K562 (cell line): Measurements from ENCODE around the gene SEC22A. TPM values are rescaled to one million over a fixed set of nuclear protein-coding genes. Genes with fewer than 3 reads are reported as not detected.

Experiments used
- ATAC-seq: fragments of 200-7000 bp; cut with Tn5 transposase; 3 replicates; pipeline ENCODE4 v1.9.1; 2020; ENCODE audit warnings: moderate library complexity
- BruUV-seq: library from RNA; stranded (reverse); fragments of 400-500 nt; replicated peaks from 2 replicates; lab custom pipeline; 2021; lab: Mats Ljungman, UMichigan
- CTCF ChIA-PET: fragments of 300-600 bp; formaldehyde crosslinking; extraction: SDS; loops from one replicate; lab custom pipeline; 2021; ENCODE audit warnings: low intra/inter-chr PET ratio; lab: Yijun Ruan, JAX
- POLR2A ChIA-PET: fragments of 300-600, 350-650 bp; sonication (Branson Sonifier 250); formaldehyde crosslinking; extraction: SDS; loops from one replicate; lab custom pipeline; 2021; ENCODE audit warnings: antibody characterized with exemption, inconsistent platforms; lab: Yijun Ruan, JAX
- DNase-seq, 4 experiments: peaks; one replicate each; pipeline versions ENCODE4 v3.0.0 to v3.0.0-alpha.2; 2011 to 2018; ENCODE audit warnings: low spot score in 3 of 4, mixed read lengths in 3 of 4; ENCODE audit errors: extremely low read depth in 1 of 4
- FAIRE-seq: peaks from 2 replicates; lab custom pipeline; 2011; peaks lifted over from hg19 to GRCh38; lab: Jason Lieb, UNC
- H2AFZ ChIP-seq: 2 replicates; pipeline ENCODE4 v1.6.0; 2011; ENCODE audit warnings: low read depth, low read length, control low read depth, inconsistent platforms
- H3K27ac ChIP-seq: fragments of 200-600 bp; 3 replicates; pipeline ENCODE4 v1.8.0; 2011; ENCODE audit warnings: low read depth, mild to moderate bottlenecking, control low read depth, inconsistent platforms, low read length, moderate library complexity, mixed read lengths; ENCODE audit errors: extremely low read depth
- H3K27me3 ChIP-seq, 2 experiments: fragments of 300-600 bp in 1 of 2; 2 replicates in 1 of 2; 3 replicates in 1 of 2; pipeline versions ENCODE4 v1.6.0 to v1.8.0; 2011; ENCODE audit warnings: inconsistent platforms in 2 of 2, low read length in 2 of 2, mild to moderate bottlenecking in 1 of 2, mixed read lengths in 1 of 2, moderate library complexity in 1 of 2; ENCODE audit not compliant: control insufficient read depth in 2 of 2, insufficient read depth in 2 of 2
- H3K36me3 ChIP-seq: fragments of 300-600 bp; 3 replicates; pipeline ENCODE4 v1.8.0; 2011; ENCODE audit warnings: mild to moderate bottlenecking, low read length, inconsistent platforms; ENCODE audit not compliant: control insufficient read depth, insufficient read depth
- H3K4me1 ChIP-seq, 2 experiments: fragments of 200-600 bp in 1 of 2; replicated peaks in 1 of 2; 2 replicates in 1 of 2; 3 replicates in 1 of 2; pipeline versions ENCODE4 v1.5.1 to v1.8.0; 2011; ENCODE audit warnings: inconsistent platforms in 2 of 2, low read length in 2 of 2, mild to moderate bottlenecking in 1 of 2, mixed read lengths in 1 of 2, moderate library complexity in 1 of 2; ENCODE audit not compliant: control insufficient read depth in 2 of 2, insufficient read depth in 2 of 2
- H3K4me2 ChIP-seq: 2 replicates; pipeline ENCODE4 v1.6.1; 2011; ENCODE audit warnings: low read length, control low read depth, inconsistent platforms, mixed read lengths; ENCODE audit not compliant: insufficient read depth
- H3K4me3 ChIP-seq: fragments of 200-600 bp; sonication (generic), shearing (Covaris generic); 2 replicates; pipeline ENCODE4 v1.5.1; 2016; ENCODE audit warnings: control low read depth, inconsistent platforms
- H3K79me2 ChIP-seq: fragments of 200-600 bp; 3 replicates; pipeline ENCODE4 v1.8.0; 2011; ENCODE audit warnings: low read length, inconsistent platforms; ENCODE audit not compliant: control insufficient read depth, insufficient read depth
- H3K9ac ChIP-seq, 2 experiments: 2 replicates each; pipeline versions ENCODE4 v1.6.0 to v1.6.1; 2011; ENCODE audit warnings: low read depth in 2 of 2, low read length in 2 of 2, control low read depth in 1 of 2, inconsistent platforms in 1 of 2, mild to moderate bottlenecking in 1 of 2, mixed read lengths in 1 of 2; ENCODE audit not compliant: insufficient read depth in 1 of 2
- H3K9me1 ChIP-seq: one replicate; pipeline ENCODE4 v1.6.0; 2011; ENCODE audit warnings: inconsistent platforms, mild to moderate bottlenecking, low read length, moderate library complexity; ENCODE audit not compliant: control insufficient read depth, insufficient read depth
- H3K9me3 ChIP-seq: replicated peaks from 2 replicates; pipeline ENCODE4 v1.5.1; 2011; ENCODE audit warnings: low read depth, low read length, inconsistent platforms; ENCODE audit not compliant: control insufficient read depth, insufficient read depth
- H4K20me1 ChIP-seq: replicated peaks from 2 replicates; pipeline ENCODE4 v1.6.1; 2011; ENCODE audit warnings: low read length, inconsistent platforms, mixed read lengths; ENCODE audit not compliant: control insufficient read depth, insufficient read depth
- EZH2 ChIP-seq: IDR thresholded peaks from 2 replicates; pipeline ENCODE4 v1.6.1; 2012; ENCODE audit warnings: low read depth, mild to moderate bottlenecking, inconsistent platforms, low read length, borderline replicate concordance
- HSF4 ChIP-seq: fragments of 250-450 bp; sonication (Bioruptor Pico); IDR thresholded peaks from 2 replicates; pipeline ENCODE4 v2.1.2; 2022; ENCODE audit warnings: mild to moderate bottlenecking, moderate library complexity, borderline replicate concordance
- MTA2 ChIP-seq: fragments of 450-650 bp; IDR thresholded peaks from 2 replicates; pipeline ENCODE4 v1.6.1; 2016; ENCODE audit warnings: low read depth
- NCOA4 ChIP-seq: fragments of 450-650 bp; IDR thresholded peaks from 2 replicates; pipeline ENCODE4 v1.6.1; 2018; ENCODE audit warnings: mild to moderate bottlenecking; ENCODE audit not compliant: partially characterized antibody
- PTTG1 ChIP-seq: fragments of 450-650 bp; IDR thresholded peaks from 2 replicates; pipeline ENCODE4 v1.6.1; 2016; ENCODE audit warnings: low read depth, mild to moderate bottlenecking, missing genetic modification characterization, missing compliant biosample characterization
- RUNX1 ChIP-seq: sonication (generic); IDR thresholded peaks from 2 replicates; pipeline ENCODE4 v1.6.1; 2016; ENCODE audit warnings: antibody characterized with exemption, low read depth
- THRB ChIP-seq: fragments of 450-650 bp; formaldehyde crosslinking; conservative IDR thresholded peaks from 2 replicates; pipeline ENCODE4 v1.4.0; 2022; ENCODE audit warnings: mild to moderate bottlenecking, missing genetic modification characterization
- ZBTB5 ChIP-seq: fragments of 450-650 bp; IDR thresholded peaks from 2 replicates; pipeline ENCODE4 v1.6.1; 2017; ENCODE audit warnings: antibody characterized with exemption
- WGBS: fragments of 100-300 bp; shearing (Covaris generic); methylation state at CpG from one replicate; pipeline ENCODE4 v1.1.6; 2016; ENCODE audit warnings: low coverage, mixed read lengths; ENCODE audit not compliant: insufficient coverage; ENCODE audit errors: missing lambda C conversion rate; 5-methylcytosine and 5-hydroxymethylcytosine counted together
- in situ Hi-C: fragments of 300-500 bp; cut with MboI; formaldehyde crosslinking; loops from 4 replicates; pipeline ENCODE4 v1.15.0; 2018; ENCODE audit warnings: inconsistent platforms, mixed read lengths
- intact Hi-C: fragments of 100-400 bp; cut with micrococcal nuclease; formaldehyde crosslinking; loops from 2 replicates; pipeline ENCODE4 v1.14.2; 2022
- polyA plus RNA-seq, 8 experiments: library from polyadenylated mRNA; depleted of rRNA in 4 of 8; stranded (reverse) in 5 of 8; unstranded in 3 of 8; fragments of >200 nt; fragmentation: Nextera tagmentation in 2 of 8; fragmentation: Illumina TruSeq in 1 of 8; extraction: Ambion mirVana in 2 of 8; extraction: Trizol in 1 of 8; gene quantifications; 2 replicates each; pipeline versions ENCODE4 v1.2.1 to v1.2.3, GENCODE V29; 2011 to 2014; ENCODE audit warnings: inconsistent platforms in 1 of 8, missing spikeins in 1 of 8
- total RNA-seq, 7 experiments: library from RNA; depleted of rRNA in 6 of 7; stranded (reverse); fragments of >200 nt in 6 of 7; fragmentation: Illumina TruSeq in 2 of 7; extraction: Trizol in 2 of 7; gene quantifications; 2 replicates each; pipeline versions ENCODE4 v1.2.1 to v1.2.3, GENCODE V29; 2011 to 2021; ENCODE audit warnings: low replicate concordance in 1 of 7
- TF ChIP-seq, protein P1 (sequence below): sonication (generic); formaldehyde crosslinking; IDR thresholded peaks from 2 replicates; pipeline ENCODE4 v1.8.0; 2022; ENCODE audit warnings: mild to moderate bottlenecking, missing genetic modification reagents, borderline replicate concordance

SEC22A gene
- total and polyA plus RNA-seq, 9 of the 15 experiments (the other 6 are each of a cell fraction or from before 2014, with no cell fraction given): 7.9 to 44.5 (median 20.5) TPM

DNA sequence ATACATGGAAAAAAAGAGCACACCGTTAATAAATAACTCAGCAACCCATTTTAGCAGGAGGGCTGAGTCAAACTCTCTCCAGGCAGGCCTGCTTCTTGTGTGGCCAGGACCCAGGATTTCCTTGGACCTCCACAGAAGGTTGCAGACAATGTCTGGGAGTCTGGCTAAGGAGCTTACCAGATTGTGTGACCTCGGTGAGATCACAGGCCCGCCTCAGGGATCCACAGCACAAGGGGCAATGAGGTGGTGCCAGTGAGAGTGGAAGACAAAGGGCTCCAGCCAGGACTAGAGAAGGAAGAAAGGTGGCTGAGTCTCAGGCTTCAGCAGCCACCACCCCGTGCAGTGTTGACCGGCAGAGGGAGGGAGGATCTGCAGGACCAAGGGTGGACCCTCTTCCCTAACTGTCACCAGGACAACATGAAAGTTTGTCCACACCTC lies 32.2 kb upstream of the SEC22A start:
- ChIA-PET POLR2A (no interaction called here), CTCF (no interaction called here)
- BruUV-seq: no TSS peak
- FAIRE-seq (no peak), ATAC-seq (no peak), DNase-seq (no peak)
- Histone ChIP-seq H3K9ac (no peak overlapping the region; a peak in 1 of 4 replicates), H3K27ac (no peak overlapping the region), H3K79me2 (no peaks in the 10 kb centered on the region), H3K4me3 (no peak overlapping the region), H3K9me3 (no peaks in the 10 kb centered on the region), H3K4me1 (no peaks in the 10 kb centered on the region), H3K4me2 (no peak overlapping the region), H3K27me3 (no peaks in the 10 kb centered on the region), H3K9me1 (no peaks in the 10 kb centered on the region), H4K20me1 (no peaks in the 10 kb centered on the region), H2AFZ (no peak overlapping the region), H3K36me3 (peaks cover 12% of the 10 kb centered on the region; the same call in 2 of the 3 replicates)
- in situ Hi-C loops: no loop called here
- WGBS: 81% methylated on average over 4 of the region's 5 CpGs
- intact Hi-C loops: no loop called here
- TF ChIP-seq MTA2: no peak
- no peak for TF ChIP-seq NCOA4
- TF ChIP-seq EZH2: no peak
- TF ChIP-seq ZBTB5: no peak
- TF ChIP-seq, protein P1, sequence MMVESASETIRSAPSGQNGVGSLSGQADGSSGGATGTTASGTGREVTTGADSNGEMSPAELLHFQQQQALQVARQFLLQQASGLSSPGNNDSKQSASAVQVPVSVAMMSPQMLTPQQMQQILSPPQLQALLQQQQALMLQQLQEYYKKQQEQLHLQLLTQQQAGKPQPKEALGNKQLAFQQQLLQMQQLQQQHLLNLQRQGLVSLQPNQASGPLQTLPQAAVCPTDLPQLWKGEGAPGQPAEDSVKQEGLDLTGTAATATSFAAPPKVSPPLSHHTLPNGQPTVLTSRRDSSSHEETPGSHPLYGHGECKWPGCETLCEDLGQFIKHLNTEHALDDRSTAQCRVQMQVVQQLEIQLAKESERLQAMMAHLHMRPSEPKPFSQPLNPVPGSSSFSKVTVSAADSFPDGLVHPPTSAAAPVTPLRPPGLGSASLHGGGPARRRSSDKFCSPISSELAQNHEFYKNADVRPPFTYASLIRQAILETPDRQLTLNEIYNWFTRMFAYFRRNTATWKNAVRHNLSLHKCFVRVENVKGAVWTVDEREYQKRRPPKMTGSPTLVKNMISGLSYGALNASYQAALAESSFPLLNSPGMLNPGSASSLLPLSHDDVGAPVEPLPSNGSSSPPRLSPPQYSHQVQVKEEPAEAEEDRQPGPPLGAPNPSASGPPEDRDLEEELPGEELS (CRISPR knock-in tag): no peak
- TF ChIP-seq THRB (CRISPR knock-in tag): no peak
- no peak for TF ChIP-seq PTTG1
- no peak for TF ChIP-seq HSF4 (CRISPR knock-in tag)
- TF ChIP-seq RUNX1: no peak
